Esophagus muscularis mucosa (tissue), 4 donors: ENCODE measurements around the gene POTEF. TPM values are rescaled to one million over a fixed set of nuclear protein-coding genes. Genes with fewer than 3 reads are reported as not detected.
A peak's percentile ranks its signal among the peaks of the same experiment; 100 is the strongest.
"Not testable (repeated sequence)": the region's sequence is repeated elsewhere in the genome, so short reads cannot be mapped to it uniquely, and the experiment has no call there.

Experiments used
- DNase-seq: peaks from one replicate; pipeline ENCODE4 v3.0.0-alpha.2; 2017; ENCODE audit errors: extremely low spot score
- H3K27ac ChIP-seq, 4 donors: fragments of 200-600 bp; sonication (generic); replicated peaks in 1 of 4; 1 replicate in 3 of 4; 2 replicates in 1 of 4; pipeline ENCODE4 v1.5.1; 2016 to 2019; ENCODE audit warnings: mild to moderate bottlenecking in 1 of 4
- H3K27me3 ChIP-seq, 4 donors: fragments of 200-600 bp; sonication (generic); one replicate each; pipeline versions ENCODE4 v1.5.1 to v1.6.0; 2016 to 2019
- H3K36me3 ChIP-seq, 4 donors: fragments of 200-600 bp; sonication (generic); one replicate each; pipeline ENCODE4 v1.5.1; 2016 to 2019
- H3K4me1 ChIP-seq, 4 donors: fragments of 200-600 bp; sonication (generic); one replicate each; pipeline ENCODE4 v1.5.1; 2016 to 2019
- H3K4me3 ChIP-seq, 4 donors: fragments of 200-600 bp; sonication (generic); 1 replicate in 2 of 4; 2 replicates in 2 of 4; pipeline ENCODE4 v1.5.1; 2016 to 2019; ENCODE audit warnings: mild to moderate bottlenecking in 4 of 4, moderate library complexity in 1 of 4
- H3K9me3 ChIP-seq, 4 donors: fragments of 200-600 bp; sonication (generic); 1 replicate in 3 of 4; 2 replicates in 1 of 4; pipeline ENCODE4 v1.5.1; 2016 to 2019
- CTCF ChIP-seq, 3 experiments: fragments of 200-600 bp in 2 of 3; fragments of 450-650 bp in 1 of 3; sonication (generic) in 2 of 3; IDR thresholded peaks; one replicate each; pipeline ENCODE4 v1.5.1; 2017 to 2019; ENCODE audit warnings: antibody characterized with exemption in 3 of 3, mild to moderate bottlenecking in 2 of 3, moderate library complexity in 1 of 3
- EP300 ChIP-seq: sonication (generic); formaldehyde crosslinking; IDR thresholded peaks from one replicate; pipeline ENCODE4 v1.6.1; 2017; ENCODE audit warnings: antibody characterized with exemption
- POLR2A ChIP-seq: fragments of 450-650 bp; IDR thresholded peaks from one replicate; pipeline ENCODE4 v1.6.1; 2017; ENCODE audit warnings: antibody characterized with exemption, moderate library complexity, mild to moderate bottlenecking, low read depth
- POLR2AphosphoS5 ChIP-seq, 2 donors: sonication (generic); formaldehyde crosslinking; IDR thresholded peaks; one replicate each; pipeline ENCODE4 v1.6.1; 2017; ENCODE audit warnings: antibody characterized with exemption in 2 of 2
- WGBS: methylation state at CpG from one replicate; pipeline ENCODE4 v1.1.5; 2018; 5-methylcytosine and 5-hydroxymethylcytosine counted together
- intact Hi-C: fragments of 100-400 bp; cut with DNase I; formaldehyde crosslinking; loops from one replicate; pipeline ENCODE4 v1.15.1; 2023
- total RNA-seq, 4 donors: library from RNA; depleted of rRNA; stranded (reverse); fragments of >200 nt; gene quantifications; one replicate each; pipeline versions ENCODE4 v1.1.0 to v1.2.1, GENCODE V29; 2016

The POTEF gene
- total RNA-seq, 4 donors from 2014 or later: not detected

- H3K36me3 ChIP-seq: peaks cover 24 to 65% (median 45%) of the 10 kb centered on the region in 4 donors
Observed at GRCh38 chr2:130152816-130153595, 24.0 kb upstream of the POTEF start.

GRCh38 chr2:130152136-130152815 lies 23.3 kb upstream of the POTEF start:
- intact Hi-C loops, H3K9me3 ChIP-seq, H3K27ac ChIP-seq, H3K4me3 ChIP-seq, H3K4me1 ChIP-seq, H3K27me3 ChIP-seq, DNase-seq: not testable (repeated sequence)
- WGBS: 91% methylated on average over 9 of the region's 27 CpGs
- H3K36me3 ChIP-seq: peaks cover 24 to 58% (median 41%) of the 10 kb centered on the region in 4 donors

More at GRCh38 chr2:130152816-130153595, 24.0 kb upstream of the POTEF start:
- no peak for DNase-seq
- Histone ChIP-seq H3K27me3 (no peaks in the 10 kb centered on the region), H3K4me1 (peaks cover 0 to 5% (median 1%) of the 10 kb centered on the region in 4 donors), H3K27ac (no peak overlapping the region), H3K9me3 (no peaks in the 10 kb centered on the region), H3K4me3 (no peak overlapping the region)
- no peak for TF ChIP-seq POLR2AphosphoS5 (IDR thresholded peaks at IDR 0.05)
- TF ChIP-seq EP300: no peak
- no peak for TF ChIP-seq POLR2A
- no peak for TF ChIP-seq CTCF (IDR thresholded peaks at IDR 0.05)
- 93% methylated on average over 5 of the region's 25 CpGs for WGBS
- intact Hi-C loops: no loop called here

GRCh38 chr2:130151145-130151512 lies 22.1 kb upstream of the POTEF start:
- WGBS: 65% methylated on average over 5 of the region's 5 CpGs
- DNase-seq, H3K9me3 ChIP-seq, intact Hi-C loops, H3K27ac ChIP-seq, H3K4me1 ChIP-seq, H3K4me3 ChIP-seq, H3K27me3 ChIP-seq: not testable (repeated sequence)
- peaks cover 24 to 49% (median 39%) of the 10 kb centered on the region in 4 donors for H3K36me3 ChIP-seq

- intact Hi-C loops: no loop called here
- no peak overlapping the region for H3K4me3 ChIP-seq
- DNase-seq: no peak
Observed at GRCh38 chr2:130150181-130151144, 21.4 kb upstream of the POTEF start.

GRCh38 chr2:130148515-130148914 lies 19.5 kb upstream of the POTEF start:
- 32% methylated on average over 6 of the region's 6 CpGs for WGBS
- peaks cover 0 to 16% (median 14%) of the 10 kb centered on the region in 4 donors for H3K4me1 ChIP-seq
- H3K27ac ChIP-seq, H3K27me3 ChIP-seq, H3K4me3 ChIP-seq, intact Hi-C loops, DNase-seq, H3K9me3 ChIP-seq: not testable (repeated sequence)
- peaks cover 15 to 23% (median 20%) of the 10 kb centered on the region in 4 donors for H3K36me3 ChIP-seq

More at GRCh38 chr2:130150181-130151144, 21.4 kb upstream of the POTEF start:
- Histone ChIP-seq H3K36me3 (peaks cover 24 to 42% (median 37%) of the 10 kb centered on the region in 4 donors), H3K27me3 (no peaks in the 10 kb centered on the region), H3K9me3 (no peaks in the 10 kb centered on the region), H3K27ac (no peak overlapping the region), H3K4me1 (peaks cover 0 to under 1% (median under 1%) of the 10 kb centered on the region in 4 donors)
- WGBS: 90% methylated on average over 23 of the region's 23 CpGs
- no peak for TF ChIP-seq POLR2AphosphoS5 (IDR thresholded peaks at IDR 0.05)

- Histone ChIP-seq H3K4me3 (peak within 1 kb of the TSS; percentile 46 to 57 (median 51)), H3K27ac (peak within 1 kb of the TSS in 1 of 4 donors; percentile 13), H3K4me1 (peaks cover 0 to 17% (median 16%) of the 10 kb centered on the region in 4 donors), H3K27me3 (peaks cover 0 to 13% (median 0%) of the 10 kb centered on the region in 4 donors)
- 19% methylated on average over 17 of the region's 30 CpGs for WGBS
- DNase-seq, H3K9me3 ChIP-seq, H3K36me3 ChIP-seq, intact Hi-C loops: not testable (repeated sequence)
Observed at GRCh38 chr2:130145006-130145414, 16.0 kb upstream of the POTEF start, which contains the start of gene CCDC74B. Gene CCDC74B, minus strand, starts transcription at chr2:130145112. Its CDS starts 116 bp downstream, at chr2:130144996.

GRCh38 chr2:130143266-130144039 lies 14.4 kb upstream of the POTEF start:
- DNase-seq, H3K27ac ChIP-seq, H3K36me3 ChIP-seq, H3K9me3 ChIP-seq, intact Hi-C loops: not testable (repeated sequence)
- WGBS: 53% methylated on average over 16 of the region's 28 CpGs
- H3K27me3 ChIP-seq: peaks cover 0 to 13% (median 0%) of the 10 kb centered on the region in 4 donors
- H3K4me3 ChIP-seq: peak overlapping the region; percentile 46 to 57 (median 51)
- H3K4me1 ChIP-seq: peaks cover 0 to 17% (median 16%) of the 10 kb centered on the region in 4 donors

- Histone ChIP-seq H3K4me1 (peaks cover 0 to 17% (median 16%) of the 10 kb centered on the region in 4 donors), H3K27me3 (peaks cover 0 to 13% (median 0%) of the 10 kb centered on the region in 4 donors)
- H3K4me3 ChIP-seq, H3K9me3 ChIP-seq, DNase-seq, H3K27ac ChIP-seq, intact Hi-C loops, H3K36me3 ChIP-seq: not testable (repeated sequence)
- 88% methylated on average over 12 of the region's 13 CpGs for WGBS
Observed at GRCh38 chr2:130142396-130143265, 13.6 kb upstream of the POTEF start.
